Adrenal gland (tissue), 5 donors: ENCODE results near the gene HIBCH.

Experiments
- POLR2A ChIP-seq, 2 donors: fragments of 450-650 bp; IDR thresholded peaks; one replicate each; pipeline ENCODE4 v1.6.1; 2017; ENCODE audit warnings: antibody characterized with exemption in 2 of 2, mild to moderate bottlenecking in 2 of 2, moderate library complexity in 1 of 2
- TF ChIP-seq, protein P1 (sequence below), 6 experiments: fragments of 450-650 bp in 4 of 6; fragments of 200-600 bp in 2 of 6; sonication (generic) in 1 of 6; IDR thresholded peaks; 1 replicate in 5 of 6; 2 replicates in 1 of 6; pipeline versions ENCODE4 v1.5.1 to v1.8.0; 2016 to 2021; ENCODE audit warnings: antibody characterized with exemption in 6 of 6, mild to moderate bottlenecking in 2 of 6, moderate library complexity in 1 of 6
- donor health status: DM: no; HTN: no; CAD: no.

DNA sequence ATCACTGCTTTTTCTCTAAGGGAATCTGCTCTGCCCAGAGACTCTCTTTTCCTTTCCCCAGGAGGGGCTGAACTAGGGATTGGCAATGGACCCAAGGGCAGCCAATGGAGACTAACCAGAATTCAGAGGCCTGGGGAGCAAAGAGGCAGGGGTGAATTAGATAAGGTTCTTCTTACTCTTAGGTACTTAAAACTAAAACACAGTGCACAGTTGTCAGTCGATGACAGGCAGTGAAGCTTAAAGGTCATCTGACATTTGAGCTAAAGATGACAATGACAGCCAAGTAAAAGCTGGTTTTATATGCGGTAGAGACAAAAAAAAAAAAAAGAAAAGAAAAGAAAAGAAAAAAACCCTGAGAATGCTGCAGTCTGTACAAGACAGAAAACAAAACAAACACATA, 57.8 kb downstream of the HIBCH start:
- TF ChIP-seq, protein P1, sequence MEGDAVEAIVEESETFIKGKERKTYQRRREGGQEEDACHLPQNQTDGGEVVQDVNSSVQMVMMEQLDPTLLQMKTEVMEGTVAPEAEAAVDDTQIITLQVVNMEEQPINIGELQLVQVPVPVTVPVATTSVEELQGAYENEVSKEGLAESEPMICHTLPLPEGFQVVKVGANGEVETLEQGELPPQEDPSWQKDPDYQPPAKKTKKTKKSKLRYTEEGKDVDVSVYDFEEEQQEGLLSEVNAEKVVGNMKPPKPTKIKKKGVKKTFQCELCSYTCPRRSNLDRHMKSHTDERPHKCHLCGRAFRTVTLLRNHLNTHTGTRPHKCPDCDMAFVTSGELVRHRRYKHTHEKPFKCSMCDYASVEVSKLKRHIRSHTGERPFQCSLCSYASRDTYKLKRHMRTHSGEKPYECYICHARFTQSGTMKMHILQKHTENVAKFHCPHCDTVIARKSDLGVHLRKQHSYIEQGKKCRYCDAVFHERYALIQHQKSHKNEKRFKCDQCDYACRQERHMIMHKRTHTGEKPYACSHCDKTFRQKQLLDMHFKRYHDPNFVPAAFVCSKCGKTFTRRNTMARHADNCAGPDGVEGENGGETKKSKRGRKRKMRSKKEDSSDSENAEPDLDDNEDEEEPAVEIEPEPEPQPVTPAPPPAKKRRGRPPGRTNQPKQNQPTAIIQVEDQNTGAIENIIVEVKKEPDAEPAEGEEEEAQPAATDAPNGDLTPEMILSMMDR (IDR thresholded peaks at IDR 0.05) = no peak
- TF ChIP-seq POLR2A (IDR thresholded peaks at IDR 0.05) = no peak
